K562 (cell line): Measurements from ENCODE around the gene FOSL1. TPM values are rescaled to one million over a fixed set of nuclear protein-coding genes. Genes with fewer than 3 reads are reported as not detected.

ENCODE experiments used
- ATAC-seq: fragments of 200-7000 bp; cut with Tn5 transposase; 3 replicates; pipeline ENCODE4 v1.9.1; 2020; ENCODE audit warnings: moderate library complexity
- BruUV-seq: library from RNA; stranded (reverse); fragments of 400-500 nt; replicated peaks from 2 replicates; lab custom pipeline; 2021; lab: Mats Ljungman, UMichigan
- CTCF ChIA-PET: fragments of 300-600 bp; formaldehyde crosslinking; extraction: SDS; loops from one replicate; lab custom pipeline; 2021; ENCODE audit warnings: low intra/inter-chr PET ratio; lab: Yijun Ruan, JAX
- POLR2A ChIA-PET: fragments of 300-600, 350-650 bp; sonication (Branson Sonifier 250); formaldehyde crosslinking; extraction: SDS; loops from one replicate; lab custom pipeline; 2021; ENCODE audit warnings: antibody characterized with exemption, inconsistent platforms; lab: Yijun Ruan, JAX
- DNase-seq, 4 experiments: peaks; one replicate each; pipeline versions ENCODE4 v3.0.0 to v3.0.0-alpha.2; 2011 to 2018; ENCODE audit warnings: low spot score in 3 of 4, mixed read lengths in 3 of 4; ENCODE audit errors: extremely low read depth in 1 of 4
- FAIRE-seq: peaks from 2 replicates; lab custom pipeline; 2011; peaks lifted over from hg19 to GRCh38; lab: Jason Lieb, UNC
- H2AFZ ChIP-seq: 2 replicates; pipeline ENCODE4 v1.6.0; 2011; ENCODE audit warnings: low read depth, low read length, control low read depth, inconsistent platforms
- H3K27ac ChIP-seq: fragments of 200-600 bp; 3 replicates; pipeline ENCODE4 v1.8.0; 2011; ENCODE audit warnings: low read depth, mild to moderate bottlenecking, control low read depth, inconsistent platforms, low read length, moderate library complexity, mixed read lengths; ENCODE audit errors: extremely low read depth
- H3K27me3 ChIP-seq, 2 experiments: fragments of 300-600 bp in 1 of 2; 2 replicates in 1 of 2; 3 replicates in 1 of 2; pipeline versions ENCODE4 v1.6.0 to v1.8.0; 2011; ENCODE audit warnings: inconsistent platforms in 2 of 2, low read length in 2 of 2, mild to moderate bottlenecking in 1 of 2, mixed read lengths in 1 of 2, moderate library complexity in 1 of 2; ENCODE audit not compliant: control insufficient read depth in 2 of 2, insufficient read depth in 2 of 2
- H3K36me3 ChIP-seq: fragments of 300-600 bp; 3 replicates; pipeline ENCODE4 v1.8.0; 2011; ENCODE audit warnings: mild to moderate bottlenecking, low read length, inconsistent platforms; ENCODE audit not compliant: control insufficient read depth, insufficient read depth
- H3K4me1 ChIP-seq, 2 experiments: fragments of 200-600 bp in 1 of 2; replicated peaks in 1 of 2; 2 replicates in 1 of 2; 3 replicates in 1 of 2; pipeline versions ENCODE4 v1.5.1 to v1.8.0; 2011; ENCODE audit warnings: inconsistent platforms in 2 of 2, low read length in 2 of 2, mild to moderate bottlenecking in 1 of 2, mixed read lengths in 1 of 2, moderate library complexity in 1 of 2; ENCODE audit not compliant: control insufficient read depth in 2 of 2, insufficient read depth in 2 of 2
- H3K4me2 ChIP-seq: 2 replicates; pipeline ENCODE4 v1.6.1; 2011; ENCODE audit warnings: low read length, control low read depth, inconsistent platforms, mixed read lengths; ENCODE audit not compliant: insufficient read depth
- H3K4me3 ChIP-seq: fragments of 200-600 bp; sonication (generic), shearing (Covaris generic); 2 replicates; pipeline ENCODE4 v1.5.1; 2016; ENCODE audit warnings: control low read depth, inconsistent platforms
- H3K79me2 ChIP-seq: fragments of 200-600 bp; 3 replicates; pipeline ENCODE4 v1.8.0; 2011; ENCODE audit warnings: low read length, inconsistent platforms; ENCODE audit not compliant: control insufficient read depth, insufficient read depth
- H3K9ac ChIP-seq, 2 experiments: 2 replicates each; pipeline versions ENCODE4 v1.6.0 to v1.6.1; 2011; ENCODE audit warnings: low read depth in 2 of 2, low read length in 2 of 2, control low read depth in 1 of 2, inconsistent platforms in 1 of 2, mild to moderate bottlenecking in 1 of 2, mixed read lengths in 1 of 2; ENCODE audit not compliant: insufficient read depth in 1 of 2
- H3K9me1 ChIP-seq: one replicate; pipeline ENCODE4 v1.6.0; 2011; ENCODE audit warnings: inconsistent platforms, mild to moderate bottlenecking, low read length, moderate library complexity; ENCODE audit not compliant: control insufficient read depth, insufficient read depth
- H3K9me3 ChIP-seq: replicated peaks from 2 replicates; pipeline ENCODE4 v1.5.1; 2011; ENCODE audit warnings: low read depth, low read length, inconsistent platforms; ENCODE audit not compliant: control insufficient read depth, insufficient read depth
- H4K20me1 ChIP-seq: replicated peaks from 2 replicates; pipeline ENCODE4 v1.6.1; 2011; ENCODE audit warnings: low read length, inconsistent platforms, mixed read lengths; ENCODE audit not compliant: control insufficient read depth, insufficient read depth
- ATF4 ChIP-seq: fragments of 450-650 bp; formaldehyde crosslinking; IDR thresholded peaks from 2 replicates; pipeline ENCODE4 v1.4.0; 2022; ENCODE audit warnings: mild to moderate bottlenecking, moderate library complexity
- NCOR1 ChIP-seq: fragments of 450-650 bp; IDR thresholded peaks from 2 replicates; pipeline ENCODE4 v1.6.1; 2016; ENCODE audit warnings: mild to moderate bottlenecking, moderate library complexity
- REST ChIP-seq, 2 experiments: fragments of 450-650 bp; formaldehyde crosslinking in 1 of 2; IDR thresholded peaks; 2 replicates each; pipeline versions ENCODE4 v1.4.0 to v1.6.1; 2014 to 2020; ENCODE audit warnings: mild to moderate bottlenecking in 2 of 2, borderline replicate concordance in 1 of 2, low read depth in 1 of 2
- ZBTB7A ChIP-seq: IDR thresholded peaks from 2 replicates; pipeline ENCODE4 v1.6.1; 2011; ENCODE audit warnings: low read depth, mild to moderate bottlenecking, low read length, moderate library complexity, borderline replicate concordance; ENCODE audit not compliant: control insufficient read depth
- ZFP91 ChIP-seq: sonication (generic); formaldehyde crosslinking; IDR thresholded peaks from 2 replicates; pipeline ENCODE4 v1.8.0; 2022; ENCODE audit warnings: mild to moderate bottlenecking, missing genetic modification reagents
- ZFX ChIP-seq: sonication (generic); formaldehyde crosslinking; IDR thresholded peaks from 2 replicates; pipeline ENCODE4 v1.8.0; 2022; ENCODE audit warnings: mild to moderate bottlenecking, missing genetic modification reagents, moderate library complexity
- WGBS: fragments of 100-300 bp; shearing (Covaris generic); methylation state at CpG from one replicate; pipeline ENCODE4 v1.1.6; 2016; ENCODE audit warnings: low coverage, mixed read lengths; ENCODE audit not compliant: insufficient coverage; ENCODE audit errors: missing lambda C conversion rate; 5-methylcytosine and 5-hydroxymethylcytosine counted together
- in situ Hi-C: fragments of 300-500 bp; cut with MboI; formaldehyde crosslinking; loops from 4 replicates; pipeline ENCODE4 v1.15.0; 2018; ENCODE audit warnings: inconsistent platforms, mixed read lengths
- intact Hi-C: fragments of 100-400 bp; cut with micrococcal nuclease; formaldehyde crosslinking; loops from 2 replicates; pipeline ENCODE4 v1.14.2; 2022
- polyA plus RNA-seq, 8 experiments: library from polyadenylated mRNA; depleted of rRNA in 4 of 8; stranded (reverse) in 5 of 8; unstranded in 3 of 8; fragments of >200 nt; fragmentation: Nextera tagmentation in 2 of 8; fragmentation: Illumina TruSeq in 1 of 8; extraction: Ambion mirVana in 2 of 8; extraction: Trizol in 1 of 8; gene quantifications; 2 replicates each; pipeline versions ENCODE4 v1.2.1 to v1.2.3, GENCODE V29; 2011 to 2014; ENCODE audit warnings: inconsistent platforms in 1 of 8, missing spikeins in 1 of 8
- total RNA-seq, 7 experiments: library from RNA; depleted of rRNA in 6 of 7; stranded (reverse); fragments of >200 nt in 6 of 7; fragmentation: Illumina TruSeq in 2 of 7; extraction: Trizol in 2 of 7; gene quantifications; 2 replicates each; pipeline versions ENCODE4 v1.2.1 to v1.2.3, GENCODE V29; 2011 to 2021; ENCODE audit warnings: low replicate concordance in 1 of 7
- TF ChIP-seq, protein P1 (sequence below), 3 experiments: fragments of 200-800 bp in 1 of 3; sonication (Bioruptor generic) in 1 of 3; sonication (generic) in 1 of 3; formaldehyde crosslinking in 1 of 3; IDR thresholded peaks; 2 replicates each; pipeline versions ENCODE4 v1.6.1 to v1.8.0; 2016 to 2022; ENCODE audit warnings: mild to moderate bottlenecking in 2 of 3, missing compliant biosample characterization in 2 of 3, missing genetic modification characterization in 2 of 3, missing genetic modification reagents in 1 of 3

Gene FOSL1
- total and polyA plus RNA-seq, 9 of the 15 experiments (the other 6 are each of a cell fraction or from before 2014, with no cell fraction given), result 3.5 to 39.6 (median 10.0) TPM

DNA sequence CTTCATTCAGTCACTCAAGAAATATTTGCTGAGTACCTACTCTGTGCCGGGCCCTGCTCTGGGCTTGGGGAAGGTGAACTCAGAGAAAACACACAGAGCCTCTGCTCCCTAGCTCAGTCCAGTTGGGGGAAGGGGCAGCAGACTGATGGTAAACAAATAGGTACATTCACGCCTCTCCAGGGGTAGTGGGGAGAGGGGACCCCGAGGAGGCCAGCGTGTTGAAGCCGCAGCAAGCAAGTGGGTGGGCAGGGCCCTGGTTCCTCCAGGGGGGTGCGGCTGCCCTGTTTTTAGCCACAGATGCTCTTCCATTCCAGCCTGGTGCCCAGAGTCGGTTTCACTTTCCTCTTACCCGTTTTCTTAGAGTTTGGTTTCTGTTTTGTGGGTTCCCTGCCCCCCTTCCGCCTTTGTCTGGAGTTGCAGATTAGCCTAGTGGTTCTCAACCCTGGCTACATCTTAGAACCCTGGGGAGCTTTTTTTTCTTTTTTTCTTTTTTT, 27.8 kb upstream of the FOSL1 start (continued):
- TF ChIP-seq ZFX, result peak; percentile 44
- no peak for TF ChIP-seq ZFP91 (CRISPR knock-in tag)
- TF ChIP-seq ZBTB7A, result no peak
- TF ChIP-seq ATF4, result peak; percentile 47; the same call in 1 of the 2 replicates
- TF ChIP-seq, protein P1, sequence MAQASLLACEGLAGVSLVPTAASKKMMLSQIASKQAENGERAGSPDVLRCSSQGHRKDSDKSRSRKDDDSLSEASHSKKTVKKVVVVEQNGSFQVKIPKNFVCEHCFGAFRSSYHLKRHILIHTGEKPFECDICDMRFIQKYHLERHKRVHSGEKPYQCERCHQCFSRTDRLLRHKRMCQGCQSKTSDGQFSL (CRISPR knock-in tag; IDR thresholded peaks at IDR 0.05), result no peak
- TF ChIP-seq, protein P1 (tag; IDR thresholded peaks at IDR 0.05), result no peak

DNA sequence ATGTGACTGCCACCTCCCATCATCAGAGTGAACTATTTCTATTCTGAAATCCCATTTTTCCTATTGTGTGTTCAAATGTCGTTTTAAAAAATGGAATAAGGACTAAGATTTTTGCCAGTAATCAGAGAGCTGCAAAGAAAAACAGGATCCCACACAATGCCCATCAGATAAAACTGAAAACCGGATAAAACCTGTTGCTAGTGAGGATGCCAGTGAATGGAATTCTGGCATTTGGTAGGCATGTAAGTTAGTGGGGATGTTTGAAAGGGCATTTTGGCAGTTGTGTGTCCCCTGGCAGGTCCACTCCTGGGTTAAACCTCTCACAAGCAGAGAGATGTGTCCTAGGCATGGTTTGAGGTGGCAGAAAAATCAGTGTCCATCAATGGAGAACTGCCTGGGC, 25.2 kb upstream of the FOSL1 start:
- BruUV-seq, result no TSS peak
- 15% methylated on average over 2 of the region's 2 CpGs for WGBS
- H3K4me2 ChIP-seq, result no peak overlapping the region
- ChIA-PET POLR2A (interaction anchor here (0.7 to 1.6 kb wide), 3 partner anchors 33 to 260 kb away, joined by 3 to 5 read pairs (median 3); no protein-coding TSS in a partner anchor), CTCF (no interaction called here)
- H3K27ac ChIP-seq, result no peak overlapping the region
- no peaks in the 10 kb centered on the region for H3K9me3 ChIP-seq
- peaks cover 20% of the 10 kb centered on the region; the same call in 1 of the 3 replicates for H3K36me3 ChIP-seq
- intact Hi-C loops, result no loop called here
- H3K27me3 ChIP-seq, result no peaks in the 10 kb centered on the region
- no peak for ATAC-seq
- TF ChIP-seq NCOR1 (no peak), REST (IDR thresholded peaks at IDR 0.05; ENCODE audit: borderline replicate concordance) (peak; percentile 28), REST (CRISPR knock-in tag; IDR thresholded peaks at IDR 0.05; ENCODE audit: low read depth) (no peak)
- peaks cover 2% of the 10 kb centered on the region; the same call in 1 of the 3 replicates for H3K79me2 ChIP-seq
- no peak for DNase-seq
- in situ Hi-C loops, result no loop called here
- peaks cover 15 to 40% of the 10 kb centered on the region in 2 experiments for H3K4me1 ChIP-seq
- no peak overlapping the region for H3K4me3 ChIP-seq
- no peaks in the 10 kb centered on the region for H4K20me1 ChIP-seq
- no peak overlapping the region for H2AFZ ChIP-seq
- no peak overlapping the region for H3K9ac ChIP-seq
- H3K9me1 ChIP-seq, result no peaks in the 10 kb centered on the region
- FAIRE-seq, result no peak
